H54 (cell line): ENCODE results near the gene FAM83G.
"Not testable (repeated sequence)": the region's sequence is repeated elsewhere in the genome, so short reads cannot be mapped to it uniquely, and the experiment has no call there.

Source experiments
- DNase-seq: peaks from one replicate; pipeline ENCODE4 v3.0.0; 2011; ENCODE audit warnings: low spot score, mixed read lengths; ENCODE audit not compliant: insufficient read length
- FAIRE-seq: peaks from 3 replicates; lab custom pipeline; 2011; peaks lifted over from hg19 to GRCh38; lab: Jason Lieb, UNC
- POLR2A ChIP-seq: IDR thresholded peaks from 2 replicates; pipeline ENCODE4 v1.6.1; 2011; ENCODE audit warnings: low read depth, mild to moderate bottlenecking, low read length

Gene FAM83G

DNA sequence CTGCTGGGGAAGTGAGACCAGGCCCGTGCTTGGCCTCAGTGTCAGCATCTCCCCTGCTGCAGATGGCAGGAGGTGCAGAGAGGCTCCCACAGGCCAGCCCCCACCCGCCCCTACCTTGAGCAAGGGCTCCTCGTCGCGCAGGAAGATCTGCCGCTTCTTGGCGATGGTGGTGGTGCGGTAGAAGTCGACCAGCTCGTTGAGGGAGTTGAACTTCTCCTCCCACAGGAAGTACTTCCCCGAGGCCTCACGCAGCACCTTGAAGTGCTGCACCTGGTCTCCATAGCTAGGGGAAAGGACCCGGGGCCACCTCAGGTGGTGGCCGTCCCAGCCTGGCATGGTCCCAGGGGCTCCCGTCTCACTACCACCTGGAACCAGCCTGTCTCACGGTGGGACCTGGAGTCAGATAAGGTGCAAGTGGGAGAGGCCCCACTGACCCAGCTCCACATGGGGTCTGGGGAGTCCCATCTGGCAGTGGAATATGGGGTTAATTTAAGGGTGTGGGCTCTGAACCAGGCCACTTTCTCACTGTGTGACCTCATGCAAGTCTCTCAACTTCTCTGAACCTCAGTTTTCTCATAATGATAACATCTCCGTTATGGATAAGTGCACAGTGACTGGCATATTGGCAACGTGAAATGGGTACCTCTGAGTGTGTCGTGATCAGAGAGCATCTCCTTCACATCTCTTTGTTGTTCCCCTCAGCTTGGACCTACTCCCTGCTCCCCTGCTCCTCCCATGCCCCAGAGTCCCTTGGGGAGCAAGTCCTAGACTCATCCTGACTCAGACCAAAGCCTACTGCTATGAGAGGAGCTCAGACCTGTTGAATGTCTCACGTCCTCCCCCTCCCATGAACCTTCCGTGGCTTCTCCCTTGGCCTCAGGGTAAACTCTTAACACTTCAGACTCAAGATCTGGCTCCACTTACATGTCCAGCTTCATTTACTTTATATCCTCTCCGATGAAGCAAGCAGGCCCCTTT is 19.8 kb upstream of the FAM83G start:
- no peak for FAIRE-seq
- TF ChIP-seq POLR2A, result no peak

DNA sequence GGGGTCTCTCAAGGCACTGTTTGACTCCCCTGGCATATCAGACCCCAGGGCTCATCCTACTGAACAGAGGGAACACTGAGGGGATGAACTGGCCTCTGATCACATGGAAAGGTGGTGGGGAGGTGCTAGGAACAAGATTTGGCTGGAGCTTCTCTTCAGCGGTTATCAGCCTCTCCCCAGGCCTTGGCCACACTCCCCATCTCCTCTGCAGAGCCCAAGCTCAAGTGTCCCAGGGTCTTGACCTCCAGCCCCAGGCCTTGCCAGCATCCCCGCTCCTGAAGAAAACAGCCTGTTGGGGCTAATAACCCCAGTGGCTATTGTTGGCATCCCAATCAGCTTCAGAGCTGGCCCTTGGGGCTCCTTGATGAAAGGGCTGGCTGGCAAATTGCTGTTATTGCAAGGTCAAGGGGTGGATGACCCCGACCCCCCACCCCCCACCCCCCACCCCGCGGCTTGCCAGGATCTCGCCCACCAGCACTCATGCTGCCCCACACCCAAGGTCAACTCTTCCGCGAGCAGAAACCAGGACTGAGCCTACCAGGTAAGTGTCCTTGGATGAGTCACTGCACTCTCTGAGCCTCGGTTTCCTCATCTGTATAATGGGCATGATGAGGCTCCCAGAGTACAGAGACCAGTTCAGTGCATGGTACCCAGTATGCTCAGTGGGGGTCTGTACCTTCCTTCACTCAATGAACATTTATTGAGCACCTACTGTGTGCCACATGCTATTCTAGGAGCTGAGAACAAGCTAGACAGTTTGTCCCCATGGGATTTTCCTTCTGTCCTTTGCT is 18.8 kb upstream of the FAM83G start:
- TF ChIP-seq POLR2A, result no peak
- FAIRE-seq, result no peak

More for the DNA sequence above, 19.8 kb upstream of the FAM83G start:
- DNase-seq, result peak; percentile 42

DNA sequence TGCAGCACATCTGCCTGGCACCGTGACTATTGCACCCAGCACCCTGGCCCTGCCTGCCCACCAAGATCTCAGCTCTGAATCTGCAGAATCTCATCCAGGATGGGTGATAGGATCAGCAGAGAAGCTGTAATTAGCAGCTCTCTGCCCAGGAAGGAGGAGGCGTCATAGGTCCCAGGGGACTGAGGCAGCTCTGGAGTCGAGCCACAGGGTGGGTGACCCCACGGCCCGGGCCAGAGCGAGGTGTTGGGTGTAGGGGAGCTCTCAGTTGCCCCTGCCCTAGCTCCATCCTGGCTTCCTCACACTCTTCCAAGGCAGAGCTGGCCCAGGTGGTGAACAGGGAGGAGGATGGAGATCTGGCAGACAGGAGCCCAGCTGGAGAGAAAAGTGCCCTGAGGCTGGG is 18.2 kb upstream of the FAM83G start:
- no peak for FAIRE-seq
- no peak for DNase-seq
- no peak for TF ChIP-seq POLR2A

More for the DNA sequence above, 18.8 kb upstream of the FAM83G start:
- DNase-seq, result no peak

DNA sequence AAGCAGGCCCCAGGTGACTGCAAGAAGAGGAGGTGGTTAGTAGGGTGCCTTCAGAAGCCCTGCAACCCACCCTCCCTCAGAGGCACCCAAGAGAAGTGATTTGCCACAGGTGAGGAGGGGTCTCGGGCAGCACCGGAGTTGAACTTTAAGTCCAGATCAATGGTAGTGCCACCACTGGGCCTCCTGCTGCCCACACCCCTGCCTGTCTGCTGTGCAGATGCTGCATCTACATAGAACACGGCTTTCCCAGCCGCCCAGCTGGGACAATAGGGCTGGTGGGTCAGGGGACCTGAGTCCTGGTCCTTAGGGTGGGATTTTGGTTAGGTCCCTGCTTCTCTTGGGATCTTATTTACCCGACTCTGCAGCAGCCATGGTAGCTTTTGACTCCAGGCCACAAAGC is 17.6 kb upstream of the FAM83G start:
- TF ChIP-seq POLR2A, result no peak
- FAIRE-seq (no peak), DNase-seq (no peak)

DNA sequence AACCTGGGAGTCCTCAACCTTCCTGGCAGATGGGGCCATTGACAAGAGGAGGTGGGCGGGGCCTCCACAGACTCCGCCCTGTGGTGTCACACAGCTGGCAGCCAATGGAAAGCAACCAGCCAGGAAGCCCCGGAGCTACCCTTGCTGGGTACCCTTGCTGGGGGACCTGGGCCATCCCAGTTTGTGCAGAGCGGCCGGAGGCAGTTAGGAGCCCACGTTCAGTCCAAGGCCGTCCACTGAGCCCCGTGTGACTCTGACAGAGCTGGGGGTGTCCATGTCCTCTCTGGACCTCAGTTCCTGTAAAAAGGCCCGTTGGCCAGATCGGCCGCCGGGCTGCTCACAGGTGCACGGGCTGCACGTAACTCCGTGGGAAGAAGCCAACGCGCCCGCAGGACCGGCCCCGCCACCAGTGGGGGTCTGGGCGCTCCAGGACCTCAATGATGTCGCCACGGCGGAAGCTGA is 17.1 kb upstream of the FAM83G start:
- DNase-seq (no peak), FAIRE-seq (no peak)
- no peak for TF ChIP-seq POLR2A

DNA sequence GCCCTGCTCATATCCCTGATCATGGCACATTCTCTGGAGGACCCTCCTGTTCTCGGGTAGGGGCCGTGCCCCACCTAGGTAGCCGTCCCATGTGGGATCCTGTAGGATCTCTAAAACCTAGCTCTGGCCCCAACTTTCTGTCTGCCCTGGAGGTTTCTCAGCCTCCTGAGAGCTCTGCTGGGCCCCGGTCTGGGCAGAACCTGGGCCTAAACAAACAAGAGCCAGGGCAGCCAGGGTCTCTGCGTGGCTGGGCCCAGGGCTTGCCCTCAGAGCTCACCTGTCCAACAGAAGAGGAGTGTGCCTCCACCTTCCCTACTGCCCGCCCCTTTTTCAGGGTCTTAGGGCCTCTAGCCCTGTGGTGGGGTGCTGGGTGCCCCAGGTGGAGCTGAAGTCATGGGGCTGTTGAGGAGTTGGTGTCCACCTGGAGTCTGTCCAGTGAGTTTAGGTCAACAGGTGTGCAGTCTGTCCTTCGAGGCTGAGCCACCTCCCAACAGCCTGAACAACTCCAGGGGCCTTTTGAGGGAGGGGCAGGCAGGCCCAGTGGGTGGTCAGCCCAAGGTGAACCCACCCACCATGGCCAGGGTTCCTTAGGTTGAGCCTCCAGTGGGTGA is 16.6 kb upstream of the FAM83G start:
- not testable (repeated sequence) for FAIRE-seq, DNase-seq

DNA sequence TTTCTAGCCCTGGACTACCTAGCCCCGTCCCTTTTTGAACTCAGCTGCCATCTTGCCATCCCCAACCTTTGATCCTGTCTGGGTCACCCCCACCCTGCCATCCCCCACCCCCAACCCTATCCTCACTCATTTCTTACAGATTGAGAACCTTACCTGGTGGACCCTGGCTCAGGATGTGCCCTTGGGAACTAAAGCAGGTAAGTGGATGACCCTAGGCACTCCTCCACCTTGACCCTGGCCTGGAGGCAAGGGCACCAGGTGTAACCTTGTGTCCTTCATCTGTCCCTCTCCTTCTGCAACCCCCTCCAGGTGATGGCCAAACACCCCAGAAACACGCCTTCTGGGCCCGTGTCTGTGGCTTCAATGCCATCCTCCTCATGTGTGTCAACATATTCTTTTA is 15.5 kb upstream of the FAM83G start:
- no peak for TF ChIP-seq POLR2A
- no peak for FAIRE-seq
- no peak for DNase-seq

DNA sequence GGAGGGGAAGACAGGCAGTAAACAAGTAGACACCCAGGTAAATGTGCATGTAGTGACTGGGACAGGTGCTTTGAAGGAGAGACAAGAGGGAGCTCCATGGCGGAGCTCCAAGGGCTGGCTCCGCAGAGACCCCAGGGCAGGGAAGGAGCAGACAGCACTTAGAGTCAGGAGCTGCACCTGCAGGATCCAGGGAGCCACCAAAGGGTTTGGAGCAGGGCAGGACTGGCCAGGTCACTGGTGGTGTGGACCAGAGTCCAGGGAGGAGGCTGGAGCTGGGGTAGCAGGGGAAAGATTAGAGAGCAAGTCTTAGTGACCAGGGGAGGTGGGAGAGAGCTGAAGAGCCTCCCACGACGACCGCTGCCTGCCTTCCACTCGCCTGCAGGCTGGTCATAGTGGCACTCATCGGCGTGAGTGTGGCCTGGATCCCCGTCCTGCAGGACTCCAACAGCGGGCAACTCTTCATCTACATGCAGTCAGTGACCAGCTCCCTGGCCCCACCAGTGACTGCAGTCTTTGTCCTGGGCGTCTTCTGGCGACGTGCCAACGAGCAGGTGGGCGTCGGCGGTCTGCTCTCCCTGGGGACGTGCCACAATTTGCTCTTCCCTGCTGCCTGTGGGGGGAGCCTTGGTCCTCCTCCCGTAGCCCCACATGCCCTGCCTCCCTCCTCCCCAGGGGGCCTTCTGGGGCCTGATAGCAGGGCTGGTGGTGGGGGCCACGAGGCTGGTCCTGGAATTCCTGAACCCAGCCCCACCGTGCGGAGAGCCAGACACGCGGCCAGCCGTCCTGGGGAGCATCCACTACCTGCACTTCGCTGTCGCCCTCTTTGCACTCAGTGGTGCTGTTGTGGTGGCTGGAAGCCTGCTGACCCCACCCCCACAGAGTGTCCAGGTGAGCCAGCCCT is 14.7 kb upstream of the FAM83G start:
- TF ChIP-seq POLR2A, result no peak
- no peak for FAIRE-seq
- no peak for DNase-seq

DNA sequence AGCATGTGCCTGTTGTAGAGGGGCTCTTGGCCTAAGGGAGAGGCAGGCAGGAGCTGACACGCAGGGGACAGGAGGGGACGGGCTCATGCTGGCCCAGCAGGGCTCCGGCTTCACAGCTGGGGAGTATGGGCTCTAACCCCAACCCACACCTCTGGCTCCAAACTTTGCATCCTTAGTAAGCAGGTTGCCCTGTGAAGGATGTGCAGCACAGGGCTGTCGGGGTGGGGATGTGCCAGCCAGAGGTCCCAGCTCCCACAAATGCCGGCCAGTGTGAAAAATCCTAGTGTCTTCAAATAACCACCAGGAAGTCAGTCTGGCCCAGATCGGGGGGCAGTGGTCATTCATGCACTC is 14.0 kb upstream of the FAM83G start:
- FAIRE-seq (no peak), DNase-seq (no peak)
- no peak for TF ChIP-seq POLR2A

DNA sequence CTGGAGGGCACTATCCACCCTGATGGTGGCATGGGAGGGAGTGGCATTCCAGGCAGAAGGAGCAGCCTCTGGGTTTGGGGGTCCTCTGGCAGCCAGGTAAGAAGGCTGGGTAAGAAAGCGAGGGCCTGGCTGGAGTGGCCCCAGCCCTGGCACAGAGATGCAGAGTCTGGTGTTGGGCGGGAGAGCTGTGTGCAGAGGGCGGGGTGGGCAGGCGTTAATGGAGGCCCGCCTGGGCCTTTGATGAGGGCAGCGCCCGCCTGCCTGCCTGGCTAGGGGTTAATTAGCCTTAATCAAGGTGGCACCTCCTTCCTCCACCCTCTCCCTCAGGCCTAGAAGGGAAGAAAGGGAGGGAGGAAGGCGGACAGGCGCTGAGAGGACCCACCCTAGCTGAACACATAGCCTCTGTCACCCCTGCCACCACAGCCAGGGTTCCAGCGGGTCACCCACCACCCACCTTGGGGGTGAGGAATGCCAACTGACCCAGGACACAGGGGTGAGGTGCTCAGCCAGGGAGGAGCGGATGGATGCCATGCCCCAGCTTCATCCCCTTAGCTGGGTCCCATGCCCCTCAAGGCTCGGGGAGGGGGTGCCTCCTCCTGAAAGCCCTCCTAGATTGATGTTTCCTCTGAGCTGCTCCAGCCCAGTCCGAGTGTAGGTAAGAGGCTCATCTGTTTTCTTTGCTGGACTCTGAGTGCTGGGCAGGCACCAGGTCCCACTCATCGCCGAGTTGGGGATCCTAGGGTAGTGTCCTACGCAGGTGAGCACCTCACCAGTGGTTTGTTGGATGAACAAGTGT is 13.4 kb upstream of the FAM83G start:
- TF ChIP-seq POLR2A, result no peak
- DNase-seq (no peak), FAIRE-seq (no peak)

DNA sequence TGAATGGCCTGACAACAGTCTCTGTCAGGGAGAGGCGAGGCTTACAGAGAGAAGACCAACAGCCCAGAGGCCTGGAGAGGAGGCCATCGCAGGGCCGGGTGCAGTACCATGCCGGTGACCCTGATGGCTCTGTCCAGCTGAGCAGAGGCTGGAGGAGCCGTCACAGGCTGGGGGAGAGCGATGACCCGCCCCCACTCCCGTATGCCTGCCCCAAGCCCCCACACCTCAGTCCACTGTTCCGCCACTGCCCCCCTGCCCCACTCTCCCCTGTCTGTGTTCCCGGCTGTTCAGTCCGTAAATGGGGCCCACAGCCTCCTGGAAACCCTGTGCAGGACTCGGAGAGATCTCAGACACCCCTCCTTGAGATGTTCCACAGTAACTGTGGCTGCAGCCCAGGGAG is 12.8 kb upstream of the FAM83G start:
- TF ChIP-seq POLR2A, result no peak
- FAIRE-seq (no peak), DNase-seq (no peak)

DNA sequence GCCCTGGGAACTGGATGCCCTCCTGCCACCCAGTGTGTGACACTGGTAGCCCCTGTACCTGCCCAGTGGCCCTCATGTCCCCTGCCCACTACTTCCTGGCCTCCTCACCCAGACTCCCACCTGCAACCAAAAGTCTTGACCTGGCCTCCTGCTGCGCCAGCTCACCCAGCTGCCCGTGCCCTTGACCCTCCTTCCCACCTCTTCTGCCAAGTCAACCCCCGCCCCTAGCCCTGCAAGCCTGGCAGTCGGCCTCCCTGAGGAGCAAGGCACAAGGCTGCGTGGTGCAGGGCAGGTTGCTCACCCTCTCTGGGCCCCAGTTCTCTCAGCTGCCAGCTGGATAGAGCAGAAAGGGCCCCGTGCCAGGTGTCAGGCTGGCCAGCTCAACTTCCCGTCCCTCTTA is 12.3 kb upstream of the FAM83G start:
- no peak for FAIRE-seq
- DNase-seq, result no peak
- TF ChIP-seq POLR2A, result no peak
